ENCODE measurements around the gene ZNF423.

- no peak for TF ChIP-seq CHD2 (IDR thresholded peaks at IDR 0.05; ENCODE audit: low read depth, low read length)
- no peak for TF ChIP-seq KAT8 (IDR thresholded peaks at IDR 0.05; ENCODE audit: low read depth)
- TF ChIP-seq POLR2A (conservative IDR thresholded peaks at IDR 0.05) = no peak
- no peak for TF ChIP-seq CTCF (IDR thresholded peaks at IDR 0.05 in 2 of 3, conservative IDR thresholded peaks at IDR 0.05 in 1 of 3; ENCODE audit: insufficient read depth in 2 of 3, low read depth in 1 of 3, low read length in 3 of 3)
- TF ChIP-seq GATA2 (CRISPR knock-in tag; IDR thresholded peaks at IDR 0.05) = no peak
- no peak for TF ChIP-seq NR2C2 (CRISPR knock-in tag; IDR thresholded peaks at IDR 0.05)
- no peak for TF ChIP-seq NR2C2 (tag; IDR thresholded peaks at IDR 0.05)
- TF ChIP-seq FOXK1 (CRISPR knock-in tag; IDR thresholded peaks at IDR 0.05; ENCODE audit: borderline replicate concordance) = no peak
- TF ChIP-seq MEIS2 (IDR thresholded peaks at IDR 0.05; ENCODE audit: partially characterized antibody) = no peak
- no peak for TF ChIP-seq MYNN (IDR thresholded peaks at IDR 0.05)
- no peak for TF ChIP-seq MYNN (CRISPR knock-in tag; IDR thresholded peaks at IDR 0.05)
- no peak for TF ChIP-seq KAT2B (IDR thresholded peaks at IDR 0.05; ENCODE audit: low read depth, low read length)
Measured at GRCh38 chr16:49443576-49443975, 412.3 kb downstream of the ZNF423 start.
